ENCODE data around the gene PCLO.

- TF ChIP-seq CTCF (conservative IDR thresholded peaks at IDR 0.05; ENCODE audit: low read depth, low read length) (no peak), POLR2A (IDR thresholded peaks at IDR 0.05; ENCODE audit: low read depth, low read length) (no peak), RAD21 (IDR thresholded peaks at IDR 0.05; ENCODE audit: low read length) (no peak), CEBPB (IDR thresholded peaks at IDR 0.05; ENCODE audit: low read depth, low read length) (no peak), RFX5 (IDR thresholded peaks at IDR 0.05; ENCODE audit: low read depth, low read length) (no peak), SMC3 (IDR thresholded peaks at IDR 0.05; ENCODE audit: low read depth, low read length) (no peak), MAFK (IDR thresholded peaks at IDR 0.05; ENCODE audit: low read depth, low read length) (no peak)
- TF ChIP-seq, protein P1, sequence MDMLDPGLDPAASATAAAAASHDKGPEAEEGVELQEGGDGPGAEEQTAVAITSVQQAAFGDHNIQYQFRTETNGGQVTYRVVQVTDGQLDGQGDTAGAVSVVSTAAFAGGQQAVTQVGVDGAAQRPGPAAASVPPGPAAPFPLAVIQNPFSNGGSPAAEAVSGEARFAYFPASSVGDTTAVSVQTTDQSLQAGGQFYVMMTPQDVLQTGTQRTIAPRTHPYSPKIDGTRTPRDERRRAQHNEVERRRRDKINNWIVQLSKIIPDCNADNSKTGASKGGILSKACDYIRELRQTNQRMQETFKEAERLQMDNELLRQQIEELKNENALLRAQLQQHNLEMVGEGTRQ (IDR thresholded peaks at IDR 0.05; ENCODE audit: low read depth, low read length): no peak
- TF ChIP-seq, protein P2, sequence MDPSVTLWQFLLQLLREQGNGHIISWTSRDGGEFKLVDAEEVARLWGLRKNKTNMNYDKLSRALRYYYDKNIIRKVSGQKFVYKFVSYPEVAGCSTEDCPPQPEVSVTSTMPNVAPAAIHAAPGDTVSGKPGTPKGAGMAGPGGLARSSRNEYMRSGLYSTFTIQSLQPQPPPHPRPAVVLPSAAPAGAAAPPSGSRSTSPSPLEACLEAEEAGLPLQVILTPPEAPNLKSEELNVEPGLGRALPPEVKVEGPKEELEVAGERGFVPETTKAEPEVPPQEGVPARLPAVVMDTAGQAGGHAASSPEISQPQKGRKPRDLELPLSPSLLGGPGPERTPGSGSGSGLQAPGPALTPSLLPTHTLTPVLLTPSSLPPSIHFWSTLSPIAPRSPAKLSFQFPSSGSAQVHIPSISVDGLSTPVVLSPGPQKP (IDR thresholded peaks at IDR 0.05; ENCODE audit: borderline replicate concordance, low read depth, low read length): no peak
Measured at GRCh38 chr7:83119026-83119382, 43.7 kb downstream of the PCLO start.
